Neural cell (in vitro differentiated cells): ENCODE data around the gene OTUD7B. TPM values are rescaled to one million over a fixed set of nuclear protein-coding genes. Genes with fewer than 3 reads are reported as not detected.

Experiments used
- H2AFZ ChIP-seq: fragments of 200-600, 300-800 bp; sonication (generic), shearing (Covaris generic); 2 replicates; pipeline ENCODE4 v1.6.0; 2014; ENCODE audit warnings: low read depth, mild to moderate bottlenecking, antibody characterized with exemption, low read length, moderate library complexity
- H3F3A ChIP-seq: fragments of 200-600 bp; shearing (Covaris generic); 2 replicates; pipeline ENCODE4 v1.6.1; 2016; ENCODE audit warnings: mild to moderate bottlenecking, moderate library complexity, mixed read lengths, antibody characterized with exemption, low read length; ENCODE audit not compliant: insufficient read depth, poor library complexity, severe bottlenecking
- H3K27ac ChIP-seq: fragments of 200-600, 300-800 bp; sonication (generic), shearing (Covaris generic); 2 replicates; pipeline ENCODE4 v1.5.1; 2014; ENCODE audit warnings: mild to moderate bottlenecking, low read length, moderate library complexity
- H3K27me3 ChIP-seq: fragments of 300-800, 200-600 bp; sonication (generic), shearing (Covaris generic); 2 replicates; pipeline ENCODE4 v1.6.0; 2014; ENCODE audit warnings: mild to moderate bottlenecking, low read depth, low read length, moderate library complexity; ENCODE audit not compliant: insufficient read depth
- H3K36me3 ChIP-seq: fragments of 300-800, 200-600 bp; sonication (generic), shearing (Covaris generic); 2 replicates; pipeline ENCODE4 v1.5.1; 2014; ENCODE audit warnings: mild to moderate bottlenecking, antibody characterized with exemption, low read length, moderate library complexity; ENCODE audit not compliant: insufficient read depth
- H3K4me2 ChIP-seq: fragments of 300-800, 200-600 bp; sonication (generic), shearing (Covaris generic); 2 replicates; pipeline ENCODE4 v1.6.0; 2014; ENCODE audit warnings: mild to moderate bottlenecking, low read length
- H3K4me3 ChIP-seq: fragments of 300-800, 200-600 bp; sonication (generic), shearing (Covaris generic); 2 replicates; pipeline ENCODE4 v1.5.1; 2014; ENCODE audit warnings: mild to moderate bottlenecking, low read length, moderate library complexity
- H3K79me2 ChIP-seq: fragments of 200-600 bp; shearing (Covaris generic); replicated peaks from 2 replicates; pipeline ENCODE4 v1.6.0; 2014; ENCODE audit warnings: mild to moderate bottlenecking, low read length, moderate library complexity; ENCODE audit not compliant: insufficient read depth
- H3K9ac ChIP-seq: fragments of 300-800, 200-600 bp; sonication (generic), shearing (Covaris generic); 2 replicates; pipeline ENCODE4 v1.6.1; 2016; ENCODE audit warnings: mild to moderate bottlenecking, low read length, mixed read lengths
- H3K9me2 ChIP-seq: fragments of 200-600 bp; shearing (Covaris generic); 2 replicates; pipeline ENCODE4 v1.6.1; 2016; ENCODE audit warnings: mild to moderate bottlenecking, low read length, mixed read lengths; ENCODE audit not compliant: insufficient read depth
- H3K9me3 ChIP-seq: fragments of 200-600, 300-800 bp; sonication (generic), shearing (Covaris generic); 2 replicates; pipeline ENCODE4 v1.6.1; 2016; ENCODE audit warnings: mild to moderate bottlenecking, mixed run types, low read length, moderate library complexity, mixed read lengths
- H4K20me1 ChIP-seq: fragments of 200-600 bp; shearing (Covaris generic); 2 replicates; pipeline ENCODE4 v1.6.1; 2016; ENCODE audit warnings: mild to moderate bottlenecking, mixed run types; ENCODE audit not compliant: insufficient read depth
- CTCF ChIP-seq: fragments of 450-650 bp; IDR thresholded peaks from 2 replicates; pipeline ENCODE4 v1.5.1; 2014; ENCODE audit warnings: antibody characterized with exemption, mild to moderate bottlenecking, moderate library complexity; ENCODE audit not compliant: poor library complexity, severe bottlenecking
- EP300 ChIP-seq: fragments of 450-650 bp; conservative IDR thresholded peaks from 2 replicates; pipeline ENCODE4 v1.6.1; 2014; ENCODE audit warnings: antibody characterized with exemption, mild to moderate bottlenecking, moderate library complexity; ENCODE audit not compliant: poor library complexity, severe bottlenecking
- EZH2 ChIP-seq: fragments of 200-600, 300-800 bp; shearing (Covaris generic), sonication (generic); IDR thresholded peaks from 2 replicates; pipeline ENCODE4 v1.6.1; 2014; ENCODE audit warnings: antibody characterized with exemption, low read length, borderline replicate concordance, mild to moderate bottlenecking; ENCODE audit not compliant: insufficient read depth, poor library complexity, severe bottlenecking
- MXI1 ChIP-seq: fragments of 450-650 bp; conservative IDR thresholded peaks from 2 replicates; pipeline ENCODE4 v1.6.1; 2014; ENCODE audit warnings: antibody characterized with exemption, mild to moderate bottlenecking; ENCODE audit not compliant: poor library complexity, severe bottlenecking
- POLR2AphosphoS5 ChIP-seq: IDR thresholded peaks from 2 replicates; pipeline ENCODE4 v1.6.1; 2012
- RAD21 ChIP-seq: fragments of 450-650 bp; conservative IDR thresholded peaks from 2 replicates; pipeline ENCODE4 v1.6.1; 2014; ENCODE audit warnings: antibody characterized with exemption, mild to moderate bottlenecking, moderate library complexity
- REST ChIP-seq: IDR thresholded peaks from 2 replicates; pipeline ENCODE4 v1.6.1; 2012; ENCODE audit warnings: borderline replicate concordance
- SMC3 ChIP-seq: fragments of 450-650 bp; conservative IDR thresholded peaks from 2 replicates; pipeline ENCODE4 v1.6.1; 2014; ENCODE audit warnings: antibody characterized with exemption, mild to moderate bottlenecking, moderate library complexity; ENCODE audit not compliant: poor library complexity
- TAF1 ChIP-seq: IDR thresholded peaks from 2 replicates; pipeline ENCODE4 v1.6.1; 2012; ENCODE audit warnings: low read depth
- polyA plus RNA-seq: library from polyadenylated mRNA; depleted of rRNA; stranded (reverse); fragments of >200 nt; gene quantifications from 2 replicates; pipeline ENCODE4 v1.2.3, GENCODE V29; 2014

OTUD7B gene
- polyA plus RNA-seq, 1 donor from 2014 or later, result 2.1 TPM

GRCh38 chr1:150015651-150016131, 5.2 kb upstream of the OTUD7B start:
- H3F3A ChIP-seq, result no peaks in the 10 kb centered on the region
- no peaks in the 10 kb centered on the region for H3K9me3 ChIP-seq
- no peak for TF ChIP-seq REST
- no peak for TF ChIP-seq CTCF
- TF ChIP-seq POLR2AphosphoS5, result no peak
- TF ChIP-seq RAD21, result no peak
- no peak for TF ChIP-seq EP300
- TF ChIP-seq EZH2, result no peak
- TF ChIP-seq SMC3, result no peak
- TF ChIP-seq MXI1, result no peak
- H3K9ac ChIP-seq, result no peak overlapping the region
- H2AFZ ChIP-seq, result no peak overlapping the region
- no peak overlapping the region for H3K27ac ChIP-seq
- H3K4me2 ChIP-seq, result no peak overlapping the region
- no peaks in the 10 kb centered on the region for H3K9me2 ChIP-seq
- no peaks in the 10 kb centered on the region for H3K27me3 ChIP-seq
- no peaks in the 10 kb centered on the region for H4K20me1 ChIP-seq
- H3K36me3 ChIP-seq, result no peaks in the 10 kb centered on the region
- no peaks in the 10 kb centered on the region for H3K79me2 ChIP-seq
- H3K4me3 ChIP-seq, result no peak overlapping the region

- no peaks in the 10 kb centered on the region for H4K20me1 ChIP-seq
- no peaks in the 10 kb centered on the region for H3K36me3 ChIP-seq
- no peak for TF ChIP-seq CTCF
- no peak for TF ChIP-seq REST
- no peak for TF ChIP-seq TAF1
- no peak overlapping the region for H3K9ac ChIP-seq
- H2AFZ ChIP-seq, result no peak overlapping the region
- no peak overlapping the region for H3K27ac ChIP-seq
- no peak overlapping the region for H3K4me2 ChIP-seq
- H3K9me3 ChIP-seq, result no peaks in the 10 kb centered on the region
- no peaks in the 10 kb centered on the region for H3K9me2 ChIP-seq
- H3F3A ChIP-seq, result peaks cover 6% of the 10 kb centered on the region
- no peak overlapping the region for H3K4me3 ChIP-seq
- peaks cover 12% of the 10 kb centered on the region for H3K79me2 ChIP-seq
- no peaks in the 10 kb centered on the region for H3K27me3 ChIP-seq
These were observed 2.1 kb upstream of the OTUD7B start for GRCh38 chr1:150012611-150013010.
